Measurements from ENCODE around the gene CHST8.
A peak's percentile ranks its signal among the peaks of the same experiment; 100 is the strongest.

Gene CHST8

DNA sequence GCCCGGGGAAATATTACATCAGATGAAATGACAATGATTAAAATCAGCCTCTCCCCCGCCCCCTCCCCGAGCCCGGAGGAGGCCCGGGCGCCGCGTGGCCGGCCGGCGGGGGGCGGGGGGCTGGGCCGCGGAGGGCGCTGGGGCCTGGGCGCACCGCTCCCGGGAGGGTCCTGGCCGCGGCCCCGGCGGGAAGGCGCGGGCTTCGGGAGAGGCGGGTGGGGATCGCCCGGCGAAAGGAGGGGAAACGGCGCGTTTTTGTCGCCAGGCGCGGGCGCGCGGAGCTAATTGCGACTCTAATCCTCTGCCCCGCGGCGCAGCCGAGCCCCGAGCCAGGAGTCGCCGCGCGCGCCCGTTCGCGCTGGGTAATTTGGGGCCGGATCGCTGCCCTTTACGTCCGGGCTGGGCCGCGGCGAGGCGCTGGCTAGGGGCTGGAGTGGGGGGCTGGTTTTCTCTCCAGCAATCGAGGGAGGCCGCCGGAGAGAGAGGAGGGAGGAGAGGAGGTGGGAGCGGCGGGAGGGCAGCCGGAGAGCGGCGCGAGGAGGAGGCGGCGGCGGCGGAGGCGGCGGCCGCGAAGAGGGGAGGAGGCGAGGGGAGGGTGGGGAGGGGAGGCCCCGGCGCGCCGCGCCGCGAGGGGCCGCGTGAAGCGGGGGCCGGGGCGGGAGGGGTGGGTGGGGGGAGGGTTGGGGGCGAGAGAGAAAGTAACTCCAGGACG lies 174.6 kb downstream of the CHST8 start, which contains the start of gene KCTD15:
Gene KCTD15 (plus strand): TSS at position 707 of the 712 bp plus-strand sequence. CDS start 3,585 bp downstream, outside the sequence.
- peak within 1 kb of the TSS; percentile 89 for H3K4me2 ChIP-seq (ENCODE audit: low read length, poor library complexity, severe bottlenecking)
- peak within 1 kb of the TSS; percentile 78 for H3K27ac ChIP-seq (ENCODE audit: low read length, poor library complexity, severe bottlenecking)
- H3K79me1 ChIP-seq (replicated peaks; ENCODE audit: low read length, poor library complexity, severe bottlenecking): peaks cover 13% of the 10 kb centered on the region
- H3K9ac ChIP-seq (ENCODE audit: low read length): peak within 1 kb of the TSS; percentile 82
- H3K4ac ChIP-seq (ENCODE audit: low read depth in 1 of 2, low read length in 2 of 2): peak within 1 kb of the TSS; percentile 85 to 95
- peak within 1 kb of the TSS; percentile 50 for H2BK120ac ChIP-seq (ENCODE audit: low read depth, low read length)
- H3K4me1 ChIP-seq (ENCODE audit: control insufficient read depth, insufficient read depth, low read depth, low read length): peaks cover 16% of the 10 kb centered on the region
- peak within 1 kb of the TSS; percentile 82 for H2BK15ac ChIP-seq (ENCODE audit: low read depth, poor library complexity, severe bottlenecking)
- peak within 1 kb of the TSS; percentile 87 for H4K8ac ChIP-seq (ENCODE audit: low read length)
- H3K36me3 ChIP-seq (ENCODE audit: control insufficient read depth in 1 of 2, insufficient read depth in 2 of 2, low read depth in 1 of 2, low read length in 2 of 2): peaks cover 0 to 15% of the 10 kb centered on the region in 2 experiments
- H2AK5ac ChIP-seq (ENCODE audit: low read length, severe bottlenecking): no peak within 1 kb of the TSS
- H4K91ac ChIP-seq (ENCODE audit: low read length): peak within 1 kb of the TSS; percentile 82
- H2BK12ac ChIP-seq (ENCODE audit: low read length in 2 of 2): peak within 1 kb of the TSS in 1 of 2 experiments; percentile 47
- peak within 1 kb of the TSS in 1 of 2 experiments; percentile 91 for H3K14ac ChIP-seq (ENCODE audit: low read length in 2 of 2)
- WGBS: 1% methylated on average over 38 of the region's 92 CpGs
- peak within 1 kb of the TSS; percentile 72 to 76 for H3K4me3 ChIP-seq (ENCODE audit: insufficient read depth in 1 of 2, low read depth in 1 of 2, low read length in 2 of 2)
- peak within 1 kb of the TSS; percentile 95 to 96 for H3K18ac ChIP-seq (ENCODE audit: low read depth in 1 of 2, low read length in 2 of 2)
- H3K23ac ChIP-seq (ENCODE audit: low read length in 2 of 2): peak within 1 kb of the TSS in 1 of 2 experiments; percentile 95
- DNase-seq: peak; percentile 73
- H2AFZ ChIP-seq (ENCODE audit: low read depth, low read length): peak within 1 kb of the TSS; percentile 83
- H2BK5ac ChIP-seq (ENCODE audit: low read depth, low read length, poor library complexity, severe bottlenecking): peak within 1 kb of the TSS; percentile 73
- H3K9me3 ChIP-seq (ENCODE audit: control insufficient read depth, low read length): no peaks in the 10 kb centered on the region
- peaks cover 10 to 39% of the 10 kb centered on the region in 2 experiments for H3K27me3 ChIP-seq (ENCODE audit: control insufficient read depth in 1 of 2, insufficient read depth in 1 of 2, low read length in 2 of 2)

DNA sequence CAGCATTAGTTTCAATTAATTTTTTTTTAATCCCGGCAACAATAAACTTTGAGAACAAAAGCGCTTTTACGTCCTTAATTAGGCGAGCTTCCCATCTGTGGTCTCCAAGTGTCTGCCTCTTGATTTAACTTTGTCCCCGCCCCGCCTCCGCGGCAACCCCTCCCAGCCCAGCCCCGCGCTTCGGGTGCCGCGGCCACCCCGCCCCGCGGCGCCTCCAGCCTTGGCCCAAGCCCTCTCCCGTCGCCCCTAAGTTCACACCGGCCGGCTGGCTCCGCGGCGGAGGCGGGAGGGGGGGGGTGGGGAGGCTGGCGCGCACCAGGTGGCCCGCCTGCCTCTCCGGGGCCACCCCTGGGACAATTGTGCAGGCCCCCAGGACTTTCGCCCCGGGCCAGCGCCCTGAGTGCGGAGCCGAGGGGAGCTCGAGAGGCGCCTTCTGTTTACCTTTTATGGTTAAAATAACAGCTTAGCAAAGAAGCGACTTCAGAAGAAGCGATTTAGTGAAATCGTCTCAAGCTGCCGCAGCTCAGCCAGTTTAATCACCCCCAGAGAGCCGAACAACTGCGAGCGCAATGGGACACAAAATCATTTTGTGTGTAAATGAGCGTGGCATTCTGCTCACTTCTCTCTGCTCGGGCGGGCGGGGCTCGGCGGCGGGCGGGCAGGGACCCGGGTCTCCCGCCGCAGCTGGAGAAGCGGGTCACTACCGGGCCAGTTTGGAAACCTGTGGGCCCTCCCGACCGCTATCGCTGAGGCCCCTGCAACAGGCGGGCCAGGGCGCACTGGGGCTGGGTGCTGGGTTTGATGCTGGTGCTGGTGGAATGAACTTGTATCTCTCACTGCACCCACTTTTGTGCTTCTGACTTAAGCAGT lies 176.3 kb downstream of the CHST8 start:
- peaks cover 20% of the 10 kb centered on the region for H3K79me1 ChIP-seq (replicated peaks; ENCODE audit: low read length, poor library complexity, severe bottlenecking)
- H2BK120ac ChIP-seq (ENCODE audit: low read depth, low read length): peak overlapping the region; percentile 39
- peak overlapping the region; percentile 72 for H4K8ac ChIP-seq (ENCODE audit: low read length)
- peaks cover 0 to 24% of the 10 kb centered on the region in 2 experiments for H3K27me3 ChIP-seq (ENCODE audit: control insufficient read depth in 1 of 2, insufficient read depth in 1 of 2, low read length in 2 of 2)
- peak overlapping the region; percentile 80 for H3K27ac ChIP-seq (ENCODE audit: low read length, poor library complexity, severe bottlenecking)
- peak overlapping the region; percentile 83 for H3K4me2 ChIP-seq (ENCODE audit: low read length, poor library complexity, severe bottlenecking)
- H2BK5ac ChIP-seq (ENCODE audit: low read depth, low read length, poor library complexity, severe bottlenecking): no peak overlapping the region
- peak overlapping the region in 1 of 2 experiments; percentile 21 for H2BK12ac ChIP-seq (ENCODE audit: low read length in 2 of 2)
- no peak overlapping the region for H4K91ac ChIP-seq (ENCODE audit: low read length)
- H2AFZ ChIP-seq (ENCODE audit: low read depth, low read length): no peak overlapping the region
- H3K9ac ChIP-seq (ENCODE audit: low read length): no peak overlapping the region
- peak overlapping the region in 1 of 2 experiments; percentile 37 for H3K4ac ChIP-seq (ENCODE audit: low read depth in 1 of 2, low read length in 2 of 2)
- H3K14ac ChIP-seq (ENCODE audit: low read length in 2 of 2): peak overlapping the region in 1 of 2 experiments; percentile 95
- H3K4me3 ChIP-seq (ENCODE audit: insufficient read depth in 1 of 2, low read depth in 1 of 2, low read length in 2 of 2): peak overlapping the region; percentile 65 to 76
- no peaks in the 10 kb centered on the region for H3K9me3 ChIP-seq (ENCODE audit: control insufficient read depth, low read length)
- no peak overlapping the region for H3K18ac ChIP-seq (ENCODE audit: low read depth in 1 of 2, low read length in 2 of 2)
- under 1% methylated on average over 52 of the region's 61 CpGs for WGBS
- peak overlapping the region; percentile 56 for H2BK15ac ChIP-seq (ENCODE audit: low read depth, poor library complexity, severe bottlenecking)
- H3K4me1 ChIP-seq (ENCODE audit: control insufficient read depth, insufficient read depth, low read depth, low read length): peaks cover 20% of the 10 kb centered on the region
- H2AK5ac ChIP-seq (ENCODE audit: low read length, severe bottlenecking): peak overlapping the region; percentile 51
- peak; percentile 65 for DNase-seq
- peak overlapping the region in 1 of 2 experiments; percentile 1 for H3K23ac ChIP-seq (ENCODE audit: low read length in 2 of 2)
- peaks cover 0 to 30% of the 10 kb centered on the region in 2 experiments for H3K36me3 ChIP-seq (ENCODE audit: control insufficient read depth in 1 of 2, insufficient read depth in 2 of 2, low read depth in 1 of 2, low read length in 2 of 2)

DNA sequence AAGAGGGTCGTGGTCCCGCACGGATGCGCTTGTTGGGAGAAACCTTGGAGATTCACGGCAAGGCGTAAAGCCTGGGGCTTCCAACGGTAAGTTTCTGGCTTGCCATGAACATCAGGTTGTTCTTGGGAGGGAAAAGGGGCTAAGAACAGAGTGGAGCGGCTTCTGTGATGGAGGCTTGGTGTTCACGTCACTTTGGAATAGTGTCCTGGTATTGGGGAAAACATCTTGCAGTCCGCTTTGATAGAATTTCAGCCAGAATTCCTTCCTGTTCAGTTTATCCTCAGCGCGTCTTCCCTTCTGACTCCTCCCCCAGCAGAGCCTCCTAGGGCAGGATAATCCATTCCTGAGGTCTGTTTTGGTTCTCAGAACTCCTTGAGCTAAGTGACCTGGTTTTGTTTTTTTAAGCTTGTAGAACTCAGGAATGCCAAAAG lies 176.9 kb downstream of the CHST8 start:
- H4K91ac ChIP-seq (ENCODE audit: low read length): no peak overlapping the region
- peaks cover 0 to 36% of the 10 kb centered on the region in 2 experiments for H3K36me3 ChIP-seq (ENCODE audit: control insufficient read depth in 1 of 2, insufficient read depth in 2 of 2, low read depth in 1 of 2, low read length in 2 of 2)
- peak overlapping the region in 1 of 2 experiments; percentile 1 for H3K23ac ChIP-seq (ENCODE audit: low read length in 2 of 2)
- H3K4me2 ChIP-seq (ENCODE audit: low read length, poor library complexity, severe bottlenecking): peak overlapping the region; percentile 83
- H3K27me3 ChIP-seq (ENCODE audit: control insufficient read depth in 1 of 2, insufficient read depth in 1 of 2, low read length in 2 of 2): peaks cover 0 to 18% of the 10 kb centered on the region in 2 experiments
- H3K14ac ChIP-seq (ENCODE audit: low read length in 2 of 2): peak overlapping the region in 1 of 2 experiments; percentile 95
- peak overlapping the region; percentile 51 for H2AK5ac ChIP-seq (ENCODE audit: low read length, severe bottlenecking)
- H2BK120ac ChIP-seq (ENCODE audit: low read depth, low read length): no peak overlapping the region
- H3K9ac ChIP-seq (ENCODE audit: low read length): no peak overlapping the region
- H2BK5ac ChIP-seq (ENCODE audit: low read depth, low read length, poor library complexity, severe bottlenecking): no peak overlapping the region
- peak overlapping the region in 1 of 2 experiments; percentile 21 for H2BK12ac ChIP-seq (ENCODE audit: low read length in 2 of 2)
- H3K4me3 ChIP-seq (ENCODE audit: insufficient read depth in 1 of 2, low read depth in 1 of 2, low read length in 2 of 2): peak overlapping the region in 1 of 2 experiments; percentile 55
- H3K4ac ChIP-seq (ENCODE audit: low read depth in 1 of 2, low read length in 2 of 2): peak overlapping the region in 1 of 2 experiments; percentile 37
- H3K9me3 ChIP-seq (ENCODE audit: control insufficient read depth, low read length): no peaks in the 10 kb centered on the region
- peak; percentile 61 for DNase-seq
- H4K8ac ChIP-seq (ENCODE audit: low read length): peak overlapping the region; percentile 72
- H3K18ac ChIP-seq (ENCODE audit: low read depth in 1 of 2, low read length in 2 of 2): no peak overlapping the region
- no peak overlapping the region for H2BK15ac ChIP-seq (ENCODE audit: low read depth, poor library complexity, severe bottlenecking)
- no peak overlapping the region for H2AFZ ChIP-seq (ENCODE audit: low read depth, low read length)
- peak overlapping the region; percentile 80 for H3K27ac ChIP-seq (ENCODE audit: low read length, poor library complexity, severe bottlenecking)
- peaks cover 24% of the 10 kb centered on the region for H3K79me1 ChIP-seq (replicated peaks; ENCODE audit: low read length, poor library complexity, severe bottlenecking)
- 3% methylated on average over 8 of the region's 12 CpGs for WGBS
- H3K4me1 ChIP-seq (ENCODE audit: control insufficient read depth, insufficient read depth, low read depth, low read length): peaks cover 20% of the 10 kb centered on the region
